CD4-positive, alpha-beta T cell (primary cell): Measurements from ENCODE around the gene ATP2A1. TPM values are rescaled to one million over a fixed set of nuclear protein-coding genes. Genes with fewer than 3 reads are reported as not detected.

ENCODE experiments used
- ATAC-seq: fragments of 200-7000 bp; cut with Tn5 transposase; one replicate; pipeline ENCODE4 v1.10.0; 2022; ENCODE audit warnings: mild to moderate bottlenecking; ENCODE audit not compliant: poor library complexity
- CTCF ChIA-PET: fragments of 350-600 bp; sonication (Branson Sonifier 250); formaldehyde crosslinking; loops from one replicate; lab custom pipeline; 2021; ENCODE audit warnings: antibody characterized with exemption, inconsistent platforms; lab: Charles Lee
- POLR2A ChIA-PET: fragments of 350-600 bp; sonication (Branson Sonifier 250); formaldehyde crosslinking; loops from one replicate; lab custom pipeline; 2021; ENCODE audit warnings: antibody characterized with exemption, inconsistent platforms; lab: Charles Lee
- DNase-seq, 14 experiments: peaks; one replicate each; pipeline ENCODE4 v3.0.0-alpha.2; 2013 to 2020; ENCODE audit warnings: mixed read lengths in 2 of 14
- H3K27ac ChIP-seq, 2 donors: one replicate each; pipeline versions ENCODE4 v1.5.1 to v1.7.0; 2013; ENCODE audit warnings: low read length in 2 of 2, low read depth in 1 of 2, mild to moderate bottlenecking in 1 of 2
- H3K27me3 ChIP-seq, 2 experiments: 1 replicate in 1 of 2; 2 replicates in 1 of 2; pipeline versions ENCODE4 v1.6.1 to v1.7.0; 2013; ENCODE audit warnings: low read length in 2 of 2, control low read depth in 1 of 2, mild to moderate bottlenecking in 1 of 2, moderate library complexity in 1 of 2; ENCODE audit not compliant: insufficient read depth in 2 of 2, control insufficient read depth in 1 of 2
- H3K36me3 ChIP-seq: one replicate; pipeline ENCODE4 v1.6.1; 2013; ENCODE audit warnings: low read length, control low read depth; ENCODE audit not compliant: insufficient read depth
- H3K4me1 ChIP-seq: one replicate; pipeline ENCODE4 v1.6.1; 2013; ENCODE audit warnings: low read length, control low read depth; ENCODE audit not compliant: insufficient read depth
- H3K4me3 ChIP-seq: one replicate; pipeline ENCODE4 v1.5.1; 2013; ENCODE audit warnings: mild to moderate bottlenecking, low read length, moderate library complexity
- H3K9me3 ChIP-seq, 2 experiments: 1 replicate in 1 of 2; 2 replicates in 1 of 2; pipeline versions ENCODE4 v1.6.1 to v1.7.0; 2013; ENCODE audit warnings: low read length in 2 of 2, mild to moderate bottlenecking in 2 of 2, control low read depth in 1 of 2, moderate library complexity in 1 of 2; ENCODE audit not compliant: control insufficient read depth in 1 of 2, insufficient read depth in 1 of 2
- H3K27ac Mint-ChIP-seq: one replicate; pipeline ENCODE4 v1.8.0; 2020; ENCODE audit warnings: mixed read lengths
- H3K27me3 Mint-ChIP-seq: one replicate; pipeline ENCODE4 v1.8.0; 2021; ENCODE audit warnings: mixed read lengths
- H3K36me3 Mint-ChIP-seq: one replicate; pipeline ENCODE4 v1.8.0; 2021; ENCODE audit warnings: low read depth, mixed read lengths
- H3K4me1 Mint-ChIP-seq: one replicate; pipeline ENCODE4 v1.8.0; 2021; ENCODE audit warnings: low read depth, mixed read lengths
- H3K4me3 Mint-ChIP-seq: one replicate; pipeline ENCODE4 v1.8.0; 2020; ENCODE audit warnings: mild to moderate bottlenecking, mixed read lengths
- H3K9me3 Mint-ChIP-seq: one replicate; pipeline ENCODE4 v1.8.0; 2020; ENCODE audit warnings: mixed read lengths
- intact Hi-C, 2 experiments: fragments of 100-400 bp; cut with DNase I in 1 of 2; cut with micrococcal nuclease in 1 of 2; formaldehyde crosslinking; loops; one replicate each; pipeline versions ENCODE4 v1.15.1 to v1.9.0; 2023 to 2025; cut with DNase I, micrococcal nuclease
- total RNA-seq, 174 experiments: library from RNA in 2 of 174; stranded (reverse) in 2 of 174; gene quantifications; one replicate each; pipeline ENCODE4 v1.2.3 and lab custom pipeline; 2021 to 2026
- TF ChIP-seq, protein P1 (sequence below): fragments of 200-600 bp; IDR thresholded peaks from one replicate; pipeline ENCODE4 v1.8.0; 2022; ENCODE audit warnings: antibody characterized with exemption, mild to moderate bottlenecking

ATP2A1 gene
- total RNA-seq, 2 experiments from 2014 or later = 0.56 to 0.77 TPM

DNA sequence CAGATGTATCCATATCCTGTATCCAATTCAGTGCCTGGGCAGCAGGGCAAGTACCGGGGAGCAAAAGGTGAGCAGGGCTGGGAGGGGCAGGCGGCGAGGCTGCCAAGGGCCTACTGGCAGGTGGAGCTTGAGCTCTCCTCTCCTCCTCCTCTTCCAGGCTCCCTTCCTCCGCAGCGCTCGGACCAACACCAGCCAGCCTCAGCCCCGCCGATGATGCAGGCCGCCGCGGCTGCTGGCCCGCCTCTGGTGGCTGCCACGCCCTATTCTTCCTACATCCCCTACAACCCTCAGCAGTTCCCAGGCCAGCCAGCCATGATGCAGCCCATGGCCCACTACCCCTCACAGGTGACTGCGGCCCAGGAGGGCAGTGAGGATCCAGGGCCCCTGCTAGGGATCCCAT lies 43.9 kb upstream of the ATP2A1 start:
- Mint-ChIP-seq H3K27ac (no peak overlapping the region), H3K4me1 (peaks cover 9% of the 10 kb centered on the region), H3K27me3 (no peaks in the 10 kb centered on the region), H3K36me3 (peaks cover 92% of the 10 kb centered on the region), H3K4me3 (no peak overlapping the region), H3K9me3 (no peaks in the 10 kb centered on the region)
- Histone ChIP-seq H3K36me3 (peaks cover 88% of the 10 kb centered on the region), H3K4me3 (no peak overlapping the region), H3K27me3 (no peaks in the 10 kb centered on the region), H3K27ac (no peak overlapping the region), H3K9me3 (no peaks in the 10 kb centered on the region), H3K4me1 (no peaks in the 10 kb centered on the region)
- TF ChIP-seq, protein P1, sequence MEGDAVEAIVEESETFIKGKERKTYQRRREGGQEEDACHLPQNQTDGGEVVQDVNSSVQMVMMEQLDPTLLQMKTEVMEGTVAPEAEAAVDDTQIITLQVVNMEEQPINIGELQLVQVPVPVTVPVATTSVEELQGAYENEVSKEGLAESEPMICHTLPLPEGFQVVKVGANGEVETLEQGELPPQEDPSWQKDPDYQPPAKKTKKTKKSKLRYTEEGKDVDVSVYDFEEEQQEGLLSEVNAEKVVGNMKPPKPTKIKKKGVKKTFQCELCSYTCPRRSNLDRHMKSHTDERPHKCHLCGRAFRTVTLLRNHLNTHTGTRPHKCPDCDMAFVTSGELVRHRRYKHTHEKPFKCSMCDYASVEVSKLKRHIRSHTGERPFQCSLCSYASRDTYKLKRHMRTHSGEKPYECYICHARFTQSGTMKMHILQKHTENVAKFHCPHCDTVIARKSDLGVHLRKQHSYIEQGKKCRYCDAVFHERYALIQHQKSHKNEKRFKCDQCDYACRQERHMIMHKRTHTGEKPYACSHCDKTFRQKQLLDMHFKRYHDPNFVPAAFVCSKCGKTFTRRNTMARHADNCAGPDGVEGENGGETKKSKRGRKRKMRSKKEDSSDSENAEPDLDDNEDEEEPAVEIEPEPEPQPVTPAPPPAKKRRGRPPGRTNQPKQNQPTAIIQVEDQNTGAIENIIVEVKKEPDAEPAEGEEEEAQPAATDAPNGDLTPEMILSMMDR = no peak
- DNase-seq = no peak
- intact Hi-C loops = no loop called here
- CTCF ChIA-PET = no interaction called here
- ATAC-seq = no peak
- POLR2A ChIA-PET = interaction anchor here (1.1 kb wide), 1 partner anchor 12 kb away, joined by 5 read pairs; the partner anchor contains the start of gene ATXN2L

DNA sequence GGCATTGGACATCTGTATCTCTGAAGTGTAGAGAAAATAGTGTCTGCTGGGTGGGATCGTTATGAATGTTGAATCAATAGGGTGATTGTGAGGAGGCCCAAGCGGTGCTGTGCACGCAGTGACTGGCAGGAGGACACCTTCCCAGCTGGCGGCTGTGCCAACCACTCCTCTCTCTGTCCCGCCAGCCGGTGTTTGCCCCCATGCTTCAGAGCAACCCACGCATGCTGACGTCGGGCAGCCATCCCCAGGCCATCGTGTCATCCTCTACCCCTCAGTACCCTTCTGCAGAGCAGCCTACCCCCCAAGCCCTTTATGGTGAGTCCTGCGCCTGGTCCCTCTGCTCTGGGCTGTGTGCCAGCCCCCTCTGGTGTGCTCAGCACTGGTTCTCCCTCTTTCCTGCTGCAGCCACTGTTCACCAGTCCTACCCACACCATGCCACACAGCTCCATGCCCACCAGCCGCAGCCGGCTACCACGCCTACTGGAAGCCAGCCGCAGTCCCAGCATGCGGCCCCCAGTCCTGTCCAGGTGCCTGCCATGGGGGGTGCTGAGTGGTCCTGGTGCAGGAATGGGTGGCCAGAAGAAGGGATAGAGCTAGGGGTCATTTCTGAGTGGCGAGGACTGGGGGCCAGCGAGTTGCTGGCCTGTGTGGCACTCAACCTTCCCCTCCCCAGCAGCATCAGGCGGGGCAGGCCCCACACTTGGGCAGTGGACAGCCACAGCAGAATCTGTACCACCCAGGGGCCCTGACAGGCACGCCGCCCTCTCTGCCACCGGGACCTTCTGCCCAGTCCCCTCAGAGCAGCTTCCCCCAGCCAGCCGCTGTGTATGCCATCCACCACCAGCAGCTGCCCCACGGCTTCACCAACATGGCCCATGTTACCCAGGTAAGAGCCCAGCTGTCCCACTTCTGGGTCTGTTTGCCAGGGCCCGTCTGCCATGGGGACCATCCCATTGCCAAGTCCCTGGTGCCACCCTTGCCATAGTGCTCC lies 43.1 kb upstream of the ATP2A1 start:
- H3K36me3 Mint-ChIP-seq = peaks cover 88% of the 10 kb centered on the region
- DNase-seq (no peak), ATAC-seq (no peak)
- Histone ChIP-seq H3K4me1 (no peaks in the 10 kb centered on the region), H3K27me3 (no peaks in the 10 kb centered on the region), H3K36me3 (peaks cover 80% of the 10 kb centered on the region), H3K4me3 (no peak overlapping the region), H3K9me3 (no peaks in the 10 kb centered on the region), H3K27ac (no peak overlapping the region)
- H3K27me3 Mint-ChIP-seq = no peaks in the 10 kb centered on the region
- ChIA-PET CTCF (no interaction called here), POLR2A (interaction anchor here (1.1 to 2.9 kb wide), 2 partner anchors 11 to 12 kb away, joined by 5 to 12 read pairs; partner anchors contain the start of genes ATXN2L and TUFM)
- intact Hi-C loops = no loop called here
- H3K27ac Mint-ChIP-seq = no peak overlapping the region
- H3K4me3 Mint-ChIP-seq = no peak overlapping the region
- no peaks in the 10 kb centered on the region for H3K9me3 Mint-ChIP-seq
- TF ChIP-seq, protein P1 = no peak
- peaks cover 9% of the 10 kb centered on the region for H3K4me1 Mint-ChIP-seq

DNA sequence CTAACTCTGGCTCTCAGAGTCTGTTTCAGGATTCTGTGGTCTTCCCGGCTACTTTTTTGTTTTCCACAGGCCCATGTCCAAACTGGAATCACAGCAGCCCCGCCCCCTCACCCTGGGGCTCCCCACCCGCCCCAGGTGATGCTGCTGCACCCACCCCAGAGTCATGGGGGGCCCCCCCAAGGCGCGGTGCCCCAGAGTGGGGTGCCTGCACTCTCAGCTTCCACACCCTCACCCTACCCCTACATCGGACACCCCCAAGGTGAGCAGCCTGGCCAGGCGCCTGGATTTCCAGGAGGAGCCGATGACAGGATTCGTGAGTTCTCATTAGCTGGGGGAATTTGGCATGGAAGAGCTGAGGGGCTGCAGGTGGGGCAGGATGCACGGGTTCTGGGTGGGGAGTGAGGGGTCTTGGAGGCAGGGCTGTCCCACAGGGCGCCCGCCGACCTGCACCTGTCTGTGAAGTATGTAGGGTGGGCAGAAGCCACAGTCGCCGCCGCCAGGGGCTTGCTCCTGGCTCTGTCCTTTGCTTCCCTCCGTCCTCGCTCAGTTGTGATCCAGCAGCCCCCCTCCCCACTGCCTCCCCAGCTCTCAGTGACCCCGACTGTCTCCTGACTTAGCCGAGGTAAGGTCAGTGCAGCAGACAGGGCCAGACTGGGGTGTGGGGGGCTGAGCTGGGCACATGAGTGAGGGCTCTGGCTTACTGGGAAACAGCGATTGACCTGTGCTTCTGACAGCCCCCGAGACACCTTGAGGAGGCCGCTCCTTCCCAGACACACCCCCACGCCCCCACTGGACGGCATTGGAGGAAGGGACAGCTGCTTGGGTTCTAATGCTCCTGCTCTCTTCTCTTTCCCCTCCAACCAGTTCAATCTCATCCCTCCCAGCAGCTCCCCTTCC lies 42.2 kb upstream of the ATP2A1 start:
- CTCF ChIA-PET = no interaction called here
- Histone ChIP-seq H3K4me1 (no peaks in the 10 kb centered on the region), H3K4me3 (no peak overlapping the region), H3K27ac (no peak overlapping the region), H3K9me3 (no peaks in the 10 kb centered on the region), H3K27me3 (no peaks in the 10 kb centered on the region), H3K36me3 (peaks cover 70% of the 10 kb centered on the region)
- TF ChIP-seq, protein P1 = no peak
- POLR2A ChIA-PET = interaction anchor here (1.3 to 2.9 kb wide), 2 partner anchors 10 to 11 kb away, joined by 3 to 12 read pairs; partner anchors contain the start of gene TUFM
- intact Hi-C loops = no loop called here
- H3K36me3 Mint-ChIP-seq = peaks cover 80% of the 10 kb centered on the region
- peaks cover 9% of the 10 kb centered on the region for H3K4me1 Mint-ChIP-seq
- H3K27ac Mint-ChIP-seq = no peak overlapping the region
- DNase-seq = no peak
- ATAC-seq = no peak
- no peaks in the 10 kb centered on the region for H3K27me3 Mint-ChIP-seq
- no peaks in the 10 kb centered on the region for H3K9me3 Mint-ChIP-seq
- no peak overlapping the region for H3K4me3 Mint-ChIP-seq
